ENCODE data around the gene ELOF1. TPM values are rescaled to one million over a fixed set of nuclear protein-coding genes. Genes with fewer than 3 reads are reported as not detected.

The ELOF1 gene
- polyA plus RNA-seq, 1 of the 3 experiments (the other 2 are of a cell fraction) = 157 TPM

GRCh38 chr19:11551603-11552235, 7.3 kb downstream of the ELOF1 start:
- Histone ChIP-seq H3K9me2 (no peaks in the 10 kb centered on the region), H3K79me2 (ENCODE audit: insufficient read depth) (peaks cover 25% of the 10 kb centered on the region), H3K4me2 (no peak overlapping the region), H3K27ac (ENCODE audit: low read depth in 2 of 2, low read length in 1 of 2) (no peak overlapping the region), H3K9ac (no peak overlapping the region), H3K9me3 (no peaks in the 10 kb centered on the region), H3K4me1 (ENCODE audit: control insufficient read depth in 1 of 2, insufficient read depth in 2 of 2, low read depth in 1 of 2, low read length in 1 of 2) (no peaks in the 10 kb centered on the region; a peak in 1 of 4 replicates), H3K36me3 (replicated peaks in 1 of 2; ENCODE audit: control insufficient read depth in 1 of 2, insufficient read depth in 2 of 2, low read length in 1 of 2) (peaks cover 3 to 21% of the 10 kb centered on the region in 2 experiments), H3K27me3 (ENCODE audit: insufficient read depth) (no peaks in the 10 kb centered on the region), H2AFZ (ENCODE audit: low read depth) (no peak overlapping the region), H4K20me1 (ENCODE audit: insufficient read depth) (peaks cover 13% of the 10 kb centered on the region), H3F3A (replicated peaks; ENCODE audit: insufficient read depth) (no peaks in the 10 kb centered on the region), H3K4me3 (ENCODE audit: low read depth in 2 of 2, low read length in 1 of 2) (no peak overlapping the region)
- DNase-seq = peak; percentile 78
- 90% methylated on average over 19 of the region's 26 CpGs for WGBS (ENCODE audit: low lambda C conversion rate)
- POLR2A ChIA-PET = interaction anchor here (0.5 to 1.7 kb wide), 4 partner anchors 21 to 46 kb away, joined by 3 to 4 read pairs (median 4); no protein-coding TSS in a partner anchor
- CTCF ChIA-PET = interaction anchor here (0.7 to 2.0 kb wide), 5 partner anchors 9 to 116 kb away, joined by 3 to 10 read pairs (median 5); partner anchors contain the start of gene PRKCSH
- TF ChIP-seq JUND (IDR thresholded peaks at IDR 0.05) (no peak), NRF1 (IDR thresholded peaks at IDR 0.05; ENCODE audit: low read depth, low read length) (no peak), CTCF (IDR thresholded peaks at IDR 0.05) (peak; percentile 50), SIN3A (IDR thresholded peaks at IDR 0.05; ENCODE audit: borderline replicate concordance, low read depth, low read length) (no peak), RAD21 (IDR thresholded peaks at IDR 0.05; ENCODE audit: low read length) (peak; percentile 37; the same call in 1 of the 2 replicates), PBX3 (IDR thresholded peaks at IDR 0.05) (no peak), POLR2AphosphoS5 (IDR thresholded peaks at IDR 0.05; ENCODE audit: low read depth, low read length) (no peak)

GRCh38 chr19:11550265-11550664, 8.8 kb downstream of the ELOF1 start:
- Histone ChIP-seq H3K9me2 (no peaks in the 10 kb centered on the region), H3K27ac (ENCODE audit: low read depth in 2 of 2, low read length in 1 of 2) (no peak overlapping the region), H3K79me2 (ENCODE audit: insufficient read depth) (peaks cover 10% of the 10 kb centered on the region; the same call in 1 of the 2 replicates), H3K9me3 (no peaks in the 10 kb centered on the region), H2AFZ (ENCODE audit: low read depth) (no peak overlapping the region), H3F3A (replicated peaks; ENCODE audit: insufficient read depth) (no peaks in the 10 kb centered on the region), H3K36me3 (replicated peaks in 1 of 2; ENCODE audit: control insufficient read depth in 1 of 2, insufficient read depth in 2 of 2, low read length in 1 of 2) (peaks cover under 1 to 21% of the 10 kb centered on the region in 2 experiments), H3K27me3 (ENCODE audit: insufficient read depth) (no peaks in the 10 kb centered on the region), H3K4me2 (no peak overlapping the region), H3K9ac (no peak overlapping the region), H3K4me3 (ENCODE audit: low read depth in 2 of 2, low read length in 1 of 2) (no peak overlapping the region), H4K20me1 (ENCODE audit: insufficient read depth) (0 out of 2 replicates have a peak, but pooled peaks cover under 1% of the 10 kb centered on the region), H3K4me1 (ENCODE audit: control insufficient read depth in 1 of 2, insufficient read depth in 2 of 2, low read depth in 1 of 2, low read length in 1 of 2) (no peaks in the 10 kb centered on the region)
- CTCF ChIA-PET = interaction anchor here (2.0 kb wide), 1 partner anchor 14 kb away, joined by 6 read pairs; no protein-coding TSS in a partner anchor
- DNase-seq = no peak
- 97% methylated on average over 8 of the region's 8 CpGs for whole genome bisulfite sequencing (ENCODE audit: low lambda C conversion rate)
- POLR2A ChIA-PET = no interaction called here
- TF ChIP-seq RCOR1 (IDR thresholded peaks at IDR 0.05; ENCODE audit: low read length) = no peak
- no peak for TF ChIP-seq NFIC (IDR thresholded peaks at IDR 0.05; ENCODE audit: borderline replicate concordance)
- TF ChIP-seq, protein P1, sequence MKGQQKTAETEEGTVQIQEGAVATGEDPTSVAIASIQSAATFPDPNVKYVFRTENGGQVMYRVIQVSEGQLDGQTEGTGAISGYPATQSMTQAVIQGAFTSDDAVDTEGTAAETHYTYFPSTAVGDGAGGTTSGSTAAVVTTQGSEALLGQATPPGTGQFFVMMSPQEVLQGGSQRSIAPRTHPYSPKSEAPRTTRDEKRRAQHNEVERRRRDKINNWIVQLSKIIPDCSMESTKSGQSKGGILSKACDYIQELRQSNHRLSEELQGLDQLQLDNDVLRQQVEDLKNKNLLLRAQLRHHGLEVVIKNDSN (IDR thresholded peaks at IDR 0.05; ENCODE audit: borderline replicate concordance, low read depth) = no peak
- no peak for TF ChIP-seq REST (IDR thresholded peaks at IDR 0.05; ENCODE audit: low read depth, low read length)
- TF ChIP-seq EP300 (IDR thresholded peaks at IDR 0.05; ENCODE audit: borderline replicate concordance in 1 of 2, low read depth in 1 of 2, low read length in 1 of 2) = no peak
- TF ChIP-seq, protein P2, sequence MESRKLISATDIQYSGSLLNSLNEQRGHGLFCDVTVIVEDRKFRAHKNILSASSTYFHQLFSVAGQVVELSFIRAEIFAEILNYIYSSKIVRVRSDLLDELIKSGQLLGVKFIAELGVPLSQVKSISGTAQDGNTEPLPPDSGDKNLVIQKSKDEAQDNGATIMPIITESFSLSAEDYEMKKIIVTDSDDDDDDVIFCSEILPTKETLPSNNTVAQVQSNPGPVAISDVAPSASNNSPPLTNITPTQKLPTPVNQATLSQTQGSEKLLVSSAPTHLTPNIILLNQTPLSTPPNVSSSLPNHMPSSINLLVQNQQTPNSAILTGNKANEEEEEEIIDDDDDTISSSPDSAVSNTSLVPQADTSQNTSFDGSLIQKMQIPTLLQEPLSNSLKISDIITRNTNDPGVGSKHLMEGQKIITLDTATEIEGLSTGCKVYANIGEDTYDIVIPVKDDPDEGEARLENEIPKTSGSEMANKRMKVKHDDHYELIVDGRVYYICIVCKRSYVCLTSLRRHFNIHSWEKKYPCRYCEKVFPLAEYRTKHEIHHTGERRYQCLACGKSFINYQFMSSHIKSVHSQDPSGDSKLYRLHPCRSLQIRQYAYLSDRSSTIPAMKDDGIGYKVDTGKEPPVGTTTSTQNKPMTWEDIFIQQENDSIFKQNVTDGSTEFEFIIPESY (IDR thresholded peaks at IDR 0.05; ENCODE audit: borderline replicate concordance, low read depth) = no peak
- no peak for TF ChIP-seq GABPA (IDR thresholded peaks at IDR 0.05; ENCODE audit: low read depth)
- TF ChIP-seq PBX3 (IDR thresholded peaks at IDR 0.05) = no peak
- no peak for TF ChIP-seq CHD2 (IDR thresholded peaks at IDR 0.05; ENCODE audit: low read length, partially characterized antibody)

All from SK-N-SH (cell line).